Measurements from ENCODE around the gene ARHGAP42. TPM values are rescaled to one million over a fixed set of nuclear protein-coding genes. Genes with fewer than 3 reads are reported as not detected.

The ARHGAP42 gene
- total RNA-seq, 1 experiment from 2014 or later: 8.0 TPM

DNA sequence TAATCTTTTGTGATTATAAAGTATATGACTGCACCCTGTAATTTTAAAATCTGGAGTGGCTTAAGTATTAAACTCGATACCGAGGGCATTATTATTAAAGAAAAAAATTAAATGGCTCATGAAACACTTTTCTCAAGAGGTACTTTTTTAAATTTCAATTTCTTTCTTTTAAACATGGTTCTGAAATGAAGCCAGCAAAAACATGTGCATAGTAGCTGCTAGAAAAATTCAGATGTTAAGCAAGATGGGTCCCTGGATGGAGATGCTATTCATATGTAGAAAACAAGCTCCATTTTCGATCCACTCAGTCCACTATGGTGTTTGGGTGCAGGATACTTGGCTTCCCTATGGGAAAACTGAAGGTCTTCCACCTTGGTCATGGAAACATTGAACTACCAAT lies 253.0 kb downstream of the ARHGAP42 start:
- intact Hi-C loops (cut with micrococcal nuclease; ENCODE audit: unreplicated experiment): no loop called here
- Histone ChIP-seq H3K4me3 (ENCODE audit: low read depth, low read length, poor library complexity, severe bottlenecking) (no peak overlapping the region), H3K36me3 (ENCODE audit: insufficient read depth, low read length, poor library complexity, severe bottlenecking) (no peaks in the 10 kb centered on the region), H3K27ac (ENCODE audit: low read depth, low read length, poor library complexity, severe bottlenecking) (no peak overlapping the region), H3K27me3 (replicated peaks; ENCODE audit: insufficient read depth, low read depth, low read length, poor library complexity) (no peaks in the 10 kb centered on the region), H3K4me1 (ENCODE audit: insufficient read depth, low read length, poor library complexity, severe bottlenecking) (peaks cover 61% of the 10 kb centered on the region), H3K9me3 (ENCODE audit: low read depth, low read length, poor library complexity, severe bottlenecking) (no peaks in the 10 kb centered on the region)
- POLR2A ChIA-PET (ENCODE audit: low non-redundant PET): no interaction called here
- TF ChIP-seq CTCF (conservative IDR thresholded peaks at IDR 0.05; ENCODE audit: low read depth, low read length) (no peak), EZH2 (IDR thresholded peaks at IDR 0.05; ENCODE audit: borderline replicate concordance, low read depth, low read length, poor library complexity, severe bottlenecking) (no peak)
- no TSS peak for BruUV-seq (replicated peaks)
- no peak for DNase-seq (ENCODE audit: low spot score)
- CTCF ChIA-PET: interaction anchor here (1.0 kb wide), 1 partner anchor 366 kb away, joined by 3 read pairs; no protein-coding TSS in a partner anchor

DNA sequence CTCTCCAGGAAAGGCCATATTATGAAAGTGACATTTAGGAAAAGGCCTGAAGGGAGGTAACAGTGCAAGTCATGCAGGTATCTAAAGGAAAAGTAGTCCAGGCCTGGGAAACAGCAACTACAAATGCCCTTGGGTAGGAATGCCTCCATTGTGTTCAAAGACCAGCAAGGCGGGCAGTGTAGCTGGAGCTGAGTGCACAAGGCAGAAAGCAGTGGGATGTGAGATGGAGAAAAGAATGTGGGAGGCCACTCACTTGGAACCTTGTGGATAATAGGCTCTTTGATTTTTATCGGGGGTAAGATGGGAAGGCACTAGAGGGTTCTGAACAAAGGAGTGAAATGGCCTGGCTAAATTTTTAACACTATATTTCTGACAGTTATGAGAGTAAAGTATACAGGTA lies 253.9 kb downstream of the ARHGAP42 start:
- Histone ChIP-seq H3K27ac (ENCODE audit: low read depth, low read length, poor library complexity, severe bottlenecking) (no peak overlapping the region), H3K9me3 (ENCODE audit: low read depth, low read length, poor library complexity, severe bottlenecking) (no peaks in the 10 kb centered on the region), H3K27me3 (replicated peaks; ENCODE audit: insufficient read depth, low read depth, low read length, poor library complexity) (no peaks in the 10 kb centered on the region), H3K4me1 (ENCODE audit: insufficient read depth, low read length, poor library complexity, severe bottlenecking) (peaks cover 61% of the 10 kb centered on the region), H3K36me3 (ENCODE audit: insufficient read depth, low read length, poor library complexity, severe bottlenecking) (no peaks in the 10 kb centered on the region), H3K4me3 (ENCODE audit: low read depth, low read length, poor library complexity, severe bottlenecking) (no peak overlapping the region)
- DNase-seq (ENCODE audit: low spot score): no peak
- no TSS peak for BruUV-seq (replicated peaks)
- TF ChIP-seq EZH2 (IDR thresholded peaks at IDR 0.05; ENCODE audit: borderline replicate concordance, low read depth, low read length, poor library complexity, severe bottlenecking): no peak
- no peak for TF ChIP-seq CTCF (conservative IDR thresholded peaks at IDR 0.05; ENCODE audit: low read depth, low read length)
- CTCF ChIA-PET: no interaction called here
- POLR2A ChIA-PET (ENCODE audit: low non-redundant PET): interaction anchor here (0.7 kb wide), 1 partner anchor 61 kb away, joined by 3 read pairs; no protein-coding TSS in a partner anchor
- intact Hi-C loops (cut with micrococcal nuclease; ENCODE audit: unreplicated experiment): no loop called here

- ChIA-PET CTCF (no interaction called here), POLR2A (ENCODE audit: low non-redundant PET) (no interaction called here)
- peak; percentile 91 for DNase-seq (ENCODE audit: low spot score)
- Histone ChIP-seq H3K4me1 (ENCODE audit: insufficient read depth, low read length, poor library complexity, severe bottlenecking) (peaks cover 56% of the 10 kb centered on the region), H3K9me3 (ENCODE audit: low read depth, low read length, poor library complexity, severe bottlenecking) (no peaks in the 10 kb centered on the region), H3K4me3 (ENCODE audit: low read depth, low read length, poor library complexity, severe bottlenecking) (no peak overlapping the region), H3K27ac (ENCODE audit: low read depth, low read length, poor library complexity, severe bottlenecking) (peak overlapping the region; percentile 1), H3K27me3 (replicated peaks; ENCODE audit: insufficient read depth, low read depth, low read length, poor library complexity) (no peaks in the 10 kb centered on the region), H3K36me3 (ENCODE audit: insufficient read depth, low read length, poor library complexity, severe bottlenecking) (no peaks in the 10 kb centered on the region)
- no peak for TF ChIP-seq CTCF (conservative IDR thresholded peaks at IDR 0.05; ENCODE audit: low read depth, low read length)
- no peak for TF ChIP-seq EZH2 (IDR thresholded peaks at IDR 0.05; ENCODE audit: borderline replicate concordance, low read depth, low read length, poor library complexity, severe bottlenecking)
- intact Hi-C loops (cut with micrococcal nuclease; ENCODE audit: unreplicated experiment): no loop called here
- no TSS peak for BruUV-seq (replicated peaks)
These were observed 254.9 kb downstream of the ARHGAP42 start for GRCh38 chr11:100942016-100942415.

All from A673 (cell line).